HCT116 (cell line): ENCODE measurements around the gene WHRN. TPM values are rescaled to one million over a fixed set of nuclear protein-coding genes. Genes with fewer than 3 reads are reported as not detected.

ENCODE experiments used
- ATAC-seq: fragments of 200-7000 bp; cut with Tn5 transposase; 2 replicates; pipeline ENCODE4 v1.9.1; 2020; ENCODE audit warnings: mild to moderate bottlenecking, moderate library complexity
- BruUV-seq: library from RNA; stranded (reverse); fragments of 400-500 nt; replicated peaks from 2 replicates; lab custom pipeline; 2021; lab: Mats Ljungman, UMichigan
- CTCF ChIA-PET: fragments of 300-600 bp; sonication (Branson Sonifier 250); formaldehyde crosslinking; loops from one replicate; lab custom pipeline; 2021; ENCODE audit warnings: antibody characterized with exemption; lab: Charles Lee
- POLR2A ChIA-PET: fragments of 300-600, 350-600 bp; sonication (Branson Sonifier 250); formaldehyde crosslinking; loops from one replicate; lab custom pipeline; 2021; ENCODE audit warnings: antibody characterized with exemption; lab: Charles Lee
- RAD21 ChIA-PET, 2 experiments: fragments of 300-600 bp; sonication (Branson Sonifier 250); formaldehyde crosslinking; loops; one replicate each; lab custom pipeline; 2023; ENCODE audit warnings: low total read pairs in 2 of 2; ENCODE audit not compliant: uncharacterized antibody in 2 of 2, unreplicated experiment in 2 of 2, low non-redundant PET in 1 of 2; lab: Charles Lee
- DNase-seq: peaks from one replicate; pipeline ENCODE4 v3.0.0-alpha.2; 2010; ENCODE audit warnings: low read depth, low spot score
- H2AFZ ChIP-seq: fragments of 200-600 bp; shearing (Covaris generic), sonication (generic); 2 replicates; pipeline ENCODE4 v1.6.1; 2017; ENCODE audit warnings: low read depth, mixed run types, mixed read lengths, antibody characterized with exemption, low read length; ENCODE audit not compliant: poor library complexity, severe bottlenecking
- H3K27ac ChIP-seq: 2 replicates; pipeline ENCODE4 v1.5.1; 2012; ENCODE audit warnings: low read depth, low read length
- H3K27me3 ChIP-seq: fragments of 200-600 bp; sonication (generic); 2 replicates; pipeline ENCODE4 v1.6.1; 2016; ENCODE audit warnings: mixed run types, low read length, mixed read lengths; ENCODE audit not compliant: insufficient read depth
- H3K36me3 ChIP-seq, 2 experiments: fragments of 200-500 bp in 1 of 2; fragments of 200-600 bp in 1 of 2; sonication (Bioruptor generic) in 1 of 2; sonication (generic) in 1 of 2; 2 replicates each; pipeline versions ENCODE4 v1.5.1 to v1.6.1; 2014 to 2016; ENCODE audit warnings: low read length in 2 of 2, inconsistent platforms in 1 of 2, mixed read lengths in 1 of 2, mixed run types in 1 of 2; ENCODE audit not compliant: insufficient read depth in 2 of 2, control insufficient read depth in 1 of 2
- H3K4me1 ChIP-seq, 2 experiments: fragments of 200-600 bp in 1 of 2; sonication (generic) in 1 of 2; 2 replicates each; pipeline versions ENCODE4 v1.5.1 to v1.6.1; 2012 to 2017; ENCODE audit warnings: low read length in 2 of 2, inconsistent platforms in 1 of 2, mild to moderate bottlenecking in 1 of 2, mixed read lengths in 1 of 2, mixed run types in 1 of 2, moderate library complexity in 1 of 2; ENCODE audit not compliant: insufficient read depth in 2 of 2, control insufficient read depth in 1 of 2
- H3K4me2 ChIP-seq: fragments of 200-600 bp; sonication (generic); 2 replicates; pipeline ENCODE4 v1.6.1; 2017; ENCODE audit warnings: mixed run types, low read length, mixed read lengths
- H3K4me3 ChIP-seq, 2 experiments: fragments of 200-600 bp in 1 of 2; sonication (generic) in 1 of 2; replicated peaks in 1 of 2; 2 replicates each; pipeline ENCODE4 v1.5.1; 2011 to 2016; ENCODE audit warnings: low read length in 2 of 2, control low read depth in 1 of 2, low read depth in 1 of 2, mild to moderate bottlenecking in 1 of 2, mixed read lengths in 1 of 2, mixed run types in 1 of 2
- H3K79me2 ChIP-seq: fragments of 200-600 bp; sonication (generic); 2 replicates; pipeline ENCODE4 v1.6.1; 2017; ENCODE audit warnings: mild to moderate bottlenecking, mixed run types, low read length, moderate library complexity, mixed read lengths; ENCODE audit not compliant: insufficient read depth
- H3K9ac ChIP-seq: fragments of 200-600 bp; sonication (generic); 2 replicates; pipeline ENCODE4 v1.6.1; 2016; ENCODE audit warnings: low read length, mixed read lengths
- H3K9me2 ChIP-seq: fragments of 200-600 bp; sonication (generic), shearing (Covaris generic); 2 replicates; pipeline ENCODE4 v1.6.1; 2017; ENCODE audit warnings: mixed run types, mild to moderate bottlenecking, moderate library complexity; ENCODE audit not compliant: insufficient read depth
- H3K9me3 ChIP-seq, 2 experiments: fragments of 200-500 bp in 1 of 2; fragments of 200-600 bp in 1 of 2; sonication (Bioruptor generic) in 1 of 2; sonication (generic) in 1 of 2; 2 replicates each; pipeline ENCODE4 v1.6.1; 2014 to 2017; ENCODE audit warnings: low read length in 2 of 2, mixed read lengths in 2 of 2, inconsistent platforms in 1 of 2, low read depth in 1 of 2, mild to moderate bottlenecking in 1 of 2, mixed run types in 1 of 2, moderate library complexity in 1 of 2; ENCODE audit not compliant: control insufficient read depth in 1 of 2, insufficient read depth in 1 of 2
- H4K20me1 ChIP-seq: fragments of 200-600 bp; sonication (generic), shearing (Covaris generic); 2 replicates; pipeline ENCODE4 v1.6.1; 2017; ENCODE audit warnings: mixed run types, mild to moderate bottlenecking, moderate library complexity; ENCODE audit not compliant: insufficient read depth
- CBX3 ChIP-seq: IDR thresholded peaks from 2 replicates; pipeline ENCODE4 v1.6.1; 2012; ENCODE audit warnings: low read depth
- CTCF ChIP-seq, 3 experiments: fragments of 200-600 bp in 1 of 3; sonication (generic) in 1 of 3; IDR thresholded peaks in 2 of 3; conservative IDR thresholded peaks in 1 of 3; 2 replicates each; pipeline ENCODE4 v1.5.1; 2012 to 2017; ENCODE audit warnings: low read depth in 2 of 3, low read length in 2 of 3, antibody characterized with exemption in 1 of 3, borderline replicate concordance in 1 of 3, control low read depth in 1 of 3, mild to moderate bottlenecking in 1 of 3, mixed read lengths in 1 of 3, mixed run types in 1 of 3, moderate library complexity in 1 of 3; ENCODE audit not compliant: insufficient read depth in 1 of 3
- EGR1 ChIP-seq: IDR thresholded peaks from 2 replicates; pipeline ENCODE4 v1.6.1; 2012; ENCODE audit warnings: low read depth
- EZH2 ChIP-seq: fragments of 200-600 bp; sonication (generic); IDR thresholded peaks from 2 replicates; pipeline ENCODE4 v1.6.1; 2017; ENCODE audit warnings: antibody characterized with exemption, mixed run types
- EZH2phosphoT487 ChIP-seq: fragments of 200-600 bp; IDR thresholded peaks from 2 replicates; pipeline ENCODE4 v1.6.1; 2018; ENCODE audit warnings: antibody characterized with exemption, borderline replicate concordance
- FOSL1 ChIP-seq: IDR thresholded peaks from 2 replicates; pipeline ENCODE4 v1.6.1; 2012; ENCODE audit warnings: low read depth
- POLR2A ChIP-seq: IDR thresholded peaks from 2 replicates; pipeline ENCODE4 v1.7.0; 2011; ENCODE audit warnings: borderline replicate concordance; ENCODE audit not compliant: insufficient read depth, insufficient read length; ENCODE audit errors: extremely low read depth
- POLR2AphosphoS5 ChIP-seq: IDR thresholded peaks from 2 replicates; pipeline ENCODE4 v1.6.1; 2011; ENCODE audit warnings: mild to moderate bottlenecking, low read depth, low read length, moderate library complexity
- SRF ChIP-seq: IDR thresholded peaks from 2 replicates; pipeline ENCODE4 v1.6.1; 2012; ENCODE audit warnings: low read depth
- ZFX ChIP-seq: fragments of 450-650 bp; IDR thresholded peaks from 2 replicates; pipeline ENCODE4 v1.6.1; 2017
- ZNF274 ChIP-seq: fragments of 200-500 bp; sonication (Bioruptor generic); IDR thresholded peaks from 2 replicates; pipeline ENCODE4 v1.6.1; 2014; ENCODE audit warnings: mild to moderate bottlenecking, low read depth, low read length, inconsistent platforms
- intact Hi-C: fragments of 100-400 bp; cut with micrococcal nuclease; formaldehyde crosslinking; loops from 2 replicates; pipeline ENCODE4 v1.10.0; 2022
- total RNA-seq: library from RNA; stranded (reverse); gene quantifications from one replicate; pipeline ENCODE4 v1.2.1, GENCODE V29; 2021; ENCODE audit not compliant: unreplicated experiment

The WHRN gene
- total RNA-seq, 1 experiment from 2014 or later, result 12.8 TPM

DNA sequence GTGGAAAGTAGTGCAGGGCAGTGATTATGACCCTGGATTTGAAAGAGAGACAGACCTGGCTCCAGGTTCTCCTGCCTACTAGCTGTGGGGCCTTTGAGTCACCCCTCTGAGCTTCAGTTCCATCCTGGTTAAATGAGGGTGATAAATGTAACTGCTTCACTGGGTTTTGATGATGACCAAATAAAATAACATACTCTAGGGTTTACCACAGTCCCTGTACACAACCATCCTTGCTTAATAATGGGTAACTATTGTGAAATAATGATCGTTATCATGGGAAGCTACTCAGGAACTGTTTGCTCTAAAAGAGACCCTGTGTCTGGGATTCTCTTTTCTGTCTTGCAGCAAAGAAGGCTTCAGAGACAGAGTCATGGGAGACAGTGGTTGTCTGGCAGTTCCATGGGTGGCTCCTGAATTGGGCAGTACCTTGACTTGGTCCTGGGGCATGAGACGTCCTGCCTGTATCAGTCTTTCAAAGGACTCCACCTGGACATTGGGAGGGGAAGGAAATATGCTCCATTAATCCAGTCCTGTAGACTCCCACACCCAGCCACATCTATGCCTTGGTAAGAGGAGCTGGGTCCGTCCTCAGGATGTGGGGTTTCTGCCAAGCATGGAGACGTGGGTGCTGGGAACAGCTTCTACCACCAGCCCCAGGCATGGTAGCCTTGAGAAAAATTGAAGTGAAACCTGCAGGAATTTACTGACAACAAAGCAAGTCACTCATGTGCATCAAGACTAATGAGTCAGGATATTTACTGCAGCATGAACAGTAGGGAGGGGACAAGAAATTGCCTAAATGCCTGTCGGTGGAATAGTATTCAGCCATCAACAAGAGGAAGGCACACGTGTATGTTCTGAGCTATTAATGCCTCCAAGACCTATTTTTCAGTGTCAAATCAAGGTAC, 140.9 kb downstream of the WHRN start:
- DNase-seq (no peak), ATAC-seq (no peak)
- Histone ChIP-seq H3K9ac (no peak overlapping the region), H4K20me1 (no peaks in the 10 kb centered on the region), H3K27me3 (no peaks in the 10 kb centered on the region), H3K4me2 (no peak overlapping the region), H3K4me3 (no peak overlapping the region), H3K36me3 (no peaks in the 10 kb centered on the region; a peak in 1 of 4 replicates), H3K27ac (no peak overlapping the region), H3K9me3 (no peaks in the 10 kb centered on the region), H3K9me2 (no peaks in the 10 kb centered on the region), H3K79me2 (no peaks in the 10 kb centered on the region), H2AFZ (no peak overlapping the region), H3K4me1 (peaks cover 0 to 8% of the 10 kb centered on the region in 2 experiments; a peak in 2 of 4 replicates)
- no TSS peak for BruUV-seq
- ChIA-PET RAD21 (no interaction called here), CTCF (no interaction called here), POLR2A (no interaction called here)
- TF ChIP-seq EGR1, result no peak
- TF ChIP-seq ZNF274, result no peak
- no peak for TF ChIP-seq CBX3
- TF ChIP-seq EZH2, result no peak
- TF ChIP-seq EZH2phosphoT487, result no peak
- TF ChIP-seq ZFX, result no peak
- no peak for TF ChIP-seq CTCF (IDR thresholded peaks at IDR 0.05 in 2 of 3, conservative IDR thresholded peaks at IDR 0.05 in 1 of 3; ENCODE audit: borderline replicate concordance in 1 of 3, insufficient read depth in 1 of 3, low read depth in 2 of 3, low read length in 2 of 3)
- no peak for TF ChIP-seq POLR2AphosphoS5
- TF ChIP-seq POLR2A, result no peak
- TF ChIP-seq SRF, result no peak
- TF ChIP-seq FOSL1, result no peak
- intact Hi-C loops, result no loop called here
